ENCODE measurements around the gene PKP3. TPM values are rescaled to one million over a fixed set of nuclear protein-coding genes. Genes with fewer than 3 reads are reported as not detected.
A peak's percentile ranks its signal among the peaks of the same experiment; 100 is the strongest.

PKP3 gene
- total and polyA plus RNA-seq, 9 of the 15 experiments (the other 6 are each of a cell fraction or from before 2014, with no cell fraction given), result 0.11 to 110 (median 30.7) TPM

DNA sequence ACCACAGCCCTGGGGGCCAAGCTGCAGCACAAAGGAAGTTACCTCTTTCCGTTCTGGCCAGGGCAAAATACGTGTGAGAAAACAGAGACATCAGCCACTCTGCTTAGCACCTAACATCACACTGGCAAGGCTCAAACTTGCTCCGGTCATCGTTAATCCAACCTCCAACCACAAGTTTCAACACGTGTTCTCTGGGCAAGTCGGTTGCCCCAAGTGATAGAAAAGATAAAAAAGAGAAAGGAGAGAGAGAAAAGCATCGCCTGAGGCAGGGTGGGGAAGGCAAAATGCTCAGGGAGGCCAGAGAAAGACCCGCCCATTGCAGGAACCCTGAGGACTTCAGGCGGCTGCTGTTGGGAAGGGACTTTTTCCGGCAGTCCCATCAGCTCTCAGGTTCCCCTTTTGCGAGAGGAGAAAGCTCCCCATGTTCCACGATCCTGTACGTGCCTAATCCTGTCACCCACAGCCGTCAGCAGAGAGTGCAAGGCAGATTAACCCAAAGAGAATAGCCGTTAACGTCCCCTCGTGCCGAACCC, 43.2 kb upstream of the PKP3 start (continued):
- TF ChIP-seq, protein P1, sequence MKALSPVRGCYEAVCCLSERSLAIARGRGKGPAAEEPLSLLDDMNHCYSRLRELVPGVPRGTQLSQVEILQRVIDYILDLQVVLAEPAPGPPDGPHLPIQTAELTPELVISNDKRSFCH (CRISPR knock-in tag; IDR thresholded peaks at IDR 0.05), result no peak
- TF ChIP-seq, protein P1 (tag; IDR thresholded peaks at IDR 0.05), result no peak
- TF ChIP-seq ZNF217 (CRISPR knock-in tag; IDR thresholded peaks at IDR 0.05), result no peak
- no peak; the same call in 1 of the 2 replicates for TF ChIP-seq ZNF174 (CRISPR knock-in tag; IDR thresholded peaks at IDR 0.05)
- TF ChIP-seq KAT2B (IDR thresholded peaks at IDR 0.05; ENCODE audit: low read depth, low read length), result no peak
- TF ChIP-seq ZFX (CRISPR knock-in tag; IDR thresholded peaks at IDR 0.05), result peak; percentile 35
- no peak for TF ChIP-seq NFIX (CRISPR knock-in tag; IDR thresholded peaks at IDR 0.05; ENCODE audit: low read depth)
- TF ChIP-seq, protein P2, sequence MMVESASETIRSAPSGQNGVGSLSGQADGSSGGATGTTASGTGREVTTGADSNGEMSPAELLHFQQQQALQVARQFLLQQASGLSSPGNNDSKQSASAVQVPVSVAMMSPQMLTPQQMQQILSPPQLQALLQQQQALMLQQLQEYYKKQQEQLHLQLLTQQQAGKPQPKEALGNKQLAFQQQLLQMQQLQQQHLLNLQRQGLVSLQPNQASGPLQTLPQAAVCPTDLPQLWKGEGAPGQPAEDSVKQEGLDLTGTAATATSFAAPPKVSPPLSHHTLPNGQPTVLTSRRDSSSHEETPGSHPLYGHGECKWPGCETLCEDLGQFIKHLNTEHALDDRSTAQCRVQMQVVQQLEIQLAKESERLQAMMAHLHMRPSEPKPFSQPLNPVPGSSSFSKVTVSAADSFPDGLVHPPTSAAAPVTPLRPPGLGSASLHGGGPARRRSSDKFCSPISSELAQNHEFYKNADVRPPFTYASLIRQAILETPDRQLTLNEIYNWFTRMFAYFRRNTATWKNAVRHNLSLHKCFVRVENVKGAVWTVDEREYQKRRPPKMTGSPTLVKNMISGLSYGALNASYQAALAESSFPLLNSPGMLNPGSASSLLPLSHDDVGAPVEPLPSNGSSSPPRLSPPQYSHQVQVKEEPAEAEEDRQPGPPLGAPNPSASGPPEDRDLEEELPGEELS (CRISPR knock-in tag; IDR thresholded peaks at IDR 0.05; ENCODE audit: borderline replicate concordance), result 0 out of 2 replicates have a peak, but pooled peaks have one; percentile 37
- TF ChIP-seq ZZZ3 (IDR thresholded peaks at IDR 0.05), result no peak
- peak in 1 of 2 experiments; percentile 25; a peak in 1 of 3 replicates for TF ChIP-seq CBX3 (IDR thresholded peaks at IDR 0.05; ENCODE audit: borderline replicate concordance in 1 of 2, low read length in 2 of 2)
- no peak for TF ChIP-seq ZNF140 (CRISPR knock-in tag; IDR thresholded peaks at IDR 0.05)
- TF ChIP-seq HIVEP1 (CRISPR knock-in tag; IDR thresholded peaks at IDR 0.05), result peak; percentile 55; the same call in 1 of the 2 replicates
- no peak for TF ChIP-seq DACH1 (IDR thresholded peaks at IDR 0.05; ENCODE audit: partially characterized antibody)
- no peak for TF ChIP-seq GTF2E2 (tag; IDR thresholded peaks at IDR 0.05)
- no peak for TF ChIP-seq U2AF1 (optimal IDR thresholded peaks at IDR 0.05; ENCODE audit: low read depth, low read length)
- TF ChIP-seq ARNT (IDR thresholded peaks at IDR 0.05), result no peak
- TF ChIP-seq ZNF282 (CRISPR knock-in tag; IDR thresholded peaks at IDR 0.05), result no peak
- TF ChIP-seq KDM2B (CRISPR knock-in tag; IDR thresholded peaks at IDR 0.05), result no peak
- TF ChIP-seq, protein P3, sequence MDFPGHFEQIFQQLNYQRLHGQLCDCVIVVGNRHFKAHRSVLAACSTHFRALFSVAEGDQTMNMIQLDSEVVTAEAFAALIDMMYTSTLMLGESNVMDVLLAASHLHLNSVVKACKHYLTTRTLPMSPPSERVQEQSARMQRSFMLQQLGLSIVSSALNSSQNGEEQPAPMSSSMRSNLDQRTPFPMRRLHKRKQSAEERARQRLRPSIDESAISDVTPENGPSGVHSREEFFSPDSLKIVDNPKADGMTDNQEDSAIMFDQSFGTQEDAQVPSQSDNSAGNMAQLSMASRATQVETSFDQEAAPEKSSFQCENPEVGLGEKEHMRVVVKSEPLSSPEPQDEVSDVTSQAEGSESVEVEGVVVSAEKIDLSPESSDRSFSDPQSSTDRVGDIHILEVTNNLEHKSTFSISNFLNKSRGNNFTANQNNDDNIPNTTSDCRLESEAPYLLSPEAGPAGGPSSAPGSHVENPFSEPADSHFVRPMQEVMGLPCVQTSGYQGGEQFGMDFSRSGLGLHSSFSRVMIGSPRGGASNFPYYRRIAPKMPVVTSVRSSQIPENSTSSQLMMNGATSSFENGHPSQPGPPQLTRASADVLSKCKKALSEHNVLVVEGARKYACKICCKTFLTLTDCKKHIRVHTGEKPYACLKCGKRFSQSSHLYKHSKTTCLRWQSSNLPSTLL (IDR thresholded peaks at IDR 0.05), result no peak
- TF ChIP-seq YBX1 (IDR thresholded peaks at IDR 0.05), result no peak
- no peak for TF ChIP-seq ETS2 (tag; IDR thresholded peaks at IDR 0.05; ENCODE audit: borderline replicate concordance, poor library complexity, severe bottlenecking)
- TF ChIP-seq NEUROD1 (IDR thresholded peaks at IDR 0.05; ENCODE audit: borderline replicate concordance, low read depth, low read length, partially characterized antibody), result no peak
- TF ChIP-seq, protein P4, sequence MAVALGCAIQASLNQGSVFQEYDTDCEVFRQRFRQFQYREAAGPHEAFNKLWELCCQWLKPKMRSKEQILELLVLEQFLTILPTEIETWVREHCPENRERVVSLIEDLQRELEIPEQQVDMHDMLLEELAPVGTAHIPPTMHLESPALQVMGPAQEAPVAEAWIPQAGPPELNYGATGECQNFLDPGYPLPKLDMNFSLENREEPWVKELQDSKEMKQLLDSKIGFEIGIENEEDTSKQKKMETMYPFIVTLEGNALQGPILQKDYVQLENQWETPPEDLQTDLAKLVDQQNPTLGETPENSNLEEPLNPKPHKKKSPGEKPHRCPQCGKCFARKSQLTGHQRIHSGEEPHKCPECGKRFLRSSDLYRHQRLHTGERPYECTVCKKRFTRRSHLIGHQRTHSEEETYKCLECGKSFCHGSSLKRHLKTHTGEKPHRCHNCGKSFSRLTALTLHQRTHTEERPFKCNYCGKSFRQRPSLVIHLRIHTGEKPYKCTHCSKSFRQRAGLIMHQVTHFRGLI (CRISPR knock-in tag; IDR thresholded peaks at IDR 0.05), result peak; percentile 37; the same call in 1 of the 2 replicates
- no peak for TF ChIP-seq PRPF4 (IDR thresholded peaks at IDR 0.05; ENCODE audit: insufficient read depth, low read depth, low read length, poor library complexity, severe bottlenecking)

Data from K562 (cell line).